HG03354 (cell line): ENCODE data around the gene PLA2G4F.
"Not testable (repeated sequence)": the region's sequence is repeated elsewhere in the genome, so short reads cannot be mapped to it uniquely, and the experiment has no call there.

Experiments used
- ATAC-seq: cut with Tn5 transposase; IDR thresholded peaks from one replicate; pipeline ENCODE4 v1.9.1; 2021; ENCODE audit warnings: mild to moderate bottlenecking; ENCODE audit not compliant: unreplicated experiment, poor library complexity, severe bottlenecking

Gene PLA2G4F

DNA sequence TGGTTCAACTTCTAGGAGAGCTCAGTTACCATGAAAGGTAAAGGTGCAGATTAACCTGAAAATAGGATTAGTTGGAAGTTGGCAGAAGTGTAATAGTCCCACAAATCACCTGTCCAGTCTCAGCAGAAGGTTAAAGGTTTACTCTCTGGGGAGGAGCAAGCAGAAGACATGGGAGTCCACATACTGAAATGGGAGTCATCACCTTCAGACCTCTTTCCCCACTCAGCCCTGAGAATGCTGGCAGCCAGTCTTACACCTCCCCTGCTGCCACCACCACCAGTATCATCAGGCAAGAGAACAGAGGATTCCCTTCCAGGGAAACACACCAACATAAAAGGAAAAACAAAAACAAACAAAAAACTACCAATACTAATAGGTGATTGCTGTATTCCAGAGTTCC, 48.2 kb downstream of the PLA2G4F start:
- no peak for ATAC-seq

DNA sequence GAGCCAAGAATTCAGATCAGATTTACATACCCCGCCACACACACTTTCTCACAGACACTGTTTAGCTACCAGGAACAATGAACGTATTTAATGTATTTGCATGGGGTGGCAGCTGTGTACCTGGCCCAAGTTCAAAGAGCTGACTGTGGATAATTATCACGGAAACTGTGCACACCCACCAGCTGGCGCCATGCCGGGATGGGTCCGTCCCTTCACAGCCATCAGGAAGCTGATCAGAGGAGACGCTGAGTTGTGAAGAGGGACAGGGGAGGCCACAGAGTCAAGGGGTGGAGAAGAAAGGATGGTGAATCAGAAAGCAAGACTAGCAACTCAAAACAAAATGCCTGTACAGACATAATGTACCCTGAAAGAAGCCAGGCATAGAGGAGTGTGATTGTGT, 49.0 kb downstream of the PLA2G4F start:
- no peak for ATAC-seq

- no peak for ATAC-seq
These were observed 50.1 kb downstream of the PLA2G4F start for GRCh38 chr15:42106288-42106687.

DNA sequence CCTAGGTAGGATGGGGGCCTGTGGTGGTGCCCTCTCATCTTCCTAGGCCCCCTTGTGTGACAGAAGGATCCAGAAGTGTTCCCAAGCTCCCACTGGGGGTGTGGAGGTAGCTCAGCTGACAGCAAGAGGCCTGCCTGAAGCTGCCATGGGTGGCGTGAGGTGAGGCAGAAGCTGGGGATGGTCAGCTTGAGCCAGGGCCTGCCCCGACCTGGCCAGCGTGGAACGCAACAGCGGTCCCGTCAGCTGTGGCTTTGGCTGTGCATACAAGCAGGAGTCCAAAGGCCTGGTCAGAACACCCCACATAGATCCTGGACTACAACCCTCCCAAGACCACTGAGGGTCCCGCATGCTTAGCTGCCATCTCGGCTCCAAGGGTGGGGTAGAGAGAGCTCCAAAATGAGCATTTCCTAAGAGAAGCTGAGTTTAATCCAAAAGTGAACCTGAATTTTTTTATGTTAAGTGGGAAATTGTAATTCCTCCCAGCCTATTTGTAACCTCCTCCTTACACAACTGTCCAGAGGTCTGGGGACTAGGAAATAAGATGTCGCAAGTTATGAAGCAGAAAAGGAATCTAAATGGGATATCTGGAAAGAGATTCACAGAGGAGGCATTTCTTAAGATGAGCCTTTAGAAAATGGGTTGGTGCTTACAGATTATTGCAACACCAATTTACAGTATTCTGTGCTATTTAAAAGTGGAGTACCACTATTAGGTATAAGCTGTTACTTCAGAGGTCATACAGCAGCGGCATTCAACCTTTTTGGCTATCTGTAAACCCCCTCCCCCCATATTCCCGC, 52.1 kb downstream of the PLA2G4F start:
- no peak for ATAC-seq

DNA sequence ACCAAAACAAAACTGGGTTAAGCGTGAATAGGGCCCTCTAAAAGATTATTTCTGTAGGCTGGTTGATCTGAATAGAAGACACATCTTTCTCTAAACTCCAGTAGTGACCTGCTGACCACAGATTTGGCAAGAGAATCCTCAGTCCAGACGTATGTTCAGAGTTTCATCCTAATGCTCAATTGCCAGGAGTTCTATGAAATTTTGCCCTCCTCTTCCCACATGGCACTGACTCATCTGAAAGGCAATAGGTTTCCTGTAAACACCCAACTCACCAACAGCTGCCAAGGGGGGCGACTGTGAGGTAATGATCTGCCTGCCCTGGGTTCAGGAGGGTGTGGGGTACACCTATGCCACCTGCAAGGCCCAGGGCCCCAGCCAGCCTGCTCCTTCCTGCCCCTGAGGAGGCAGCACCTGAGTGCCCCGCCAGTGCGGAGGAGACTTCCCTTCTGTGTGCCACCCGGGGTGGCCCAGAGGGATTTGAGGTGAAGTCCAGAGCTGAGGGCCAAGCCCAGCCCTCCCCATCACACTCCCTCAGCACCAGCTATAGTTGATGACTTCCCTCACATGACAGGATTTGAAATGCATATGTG, 53.7 kb downstream of the PLA2G4F start:
- no peak for ATAC-seq

DNA sequence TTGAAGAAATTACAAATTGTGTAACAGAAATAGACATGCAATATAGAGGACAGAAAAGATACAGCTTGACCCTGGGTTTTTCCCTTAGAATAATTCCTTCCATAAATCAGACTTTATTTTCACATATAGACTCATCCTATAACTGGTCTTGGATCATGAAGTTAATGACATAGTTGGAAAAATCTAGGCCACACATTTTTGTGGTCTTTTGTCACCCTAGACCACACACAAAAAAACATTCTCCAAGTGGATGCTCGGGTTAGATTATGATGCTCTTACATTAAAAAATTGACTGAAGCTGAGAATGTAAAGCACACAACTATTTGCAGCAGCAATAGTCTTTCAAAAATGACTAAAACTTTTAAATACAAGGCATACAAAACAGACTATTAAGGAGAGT, 54.6 kb downstream of the PLA2G4F start:
- ATAC-seq = no peak

- ATAC-seq = no peak
These were observed 56.2 kb downstream of the PLA2G4F start for GRCh38 chr15:42100021-42100800.

GRCh38 chr15:42097018-42097417, 59.4 kb downstream of the PLA2G4F start:
- no peak for ATAC-seq

DNA sequence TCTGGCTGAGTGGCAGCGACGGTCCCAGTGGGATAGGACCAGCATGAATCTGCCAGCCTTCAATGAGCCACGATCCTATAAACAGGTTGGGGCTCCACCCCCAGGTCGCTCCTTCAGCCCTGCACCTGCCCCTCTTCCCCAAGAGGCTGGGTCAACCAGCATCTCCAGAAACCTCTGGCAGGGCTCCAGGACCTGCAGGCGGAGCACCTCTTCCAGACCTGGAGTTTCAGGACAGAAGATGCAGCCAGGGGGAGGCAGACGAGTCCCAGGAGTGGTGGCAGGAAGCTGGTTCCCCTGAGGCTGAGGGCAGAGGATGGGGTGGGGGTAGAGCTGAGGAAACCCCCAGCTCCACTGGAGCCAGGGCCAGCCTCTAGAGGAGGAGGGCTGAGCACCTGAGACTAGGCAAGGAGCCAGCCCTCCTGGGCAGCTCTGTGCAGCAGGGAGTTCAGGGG, 61.9 kb downstream of the PLA2G4F start, which contains the start of gene PLA2G4D:
Gene PLA2G4D, minus strand, starts transcription at position 51 of the 452 bp plus-strand sequence. CDS start 103 bp downstream, outside the sequence.
- no peak for ATAC-seq

GRCh38 chr15:42093966-42094365, 62.5 kb downstream of the PLA2G4F start:
- ATAC-seq = no peak

GRCh38 chr15:42092398-42093318, 63.8 kb downstream of the PLA2G4F start:
- ATAC-seq = no peak

GRCh38 chr15:42091753-42092397, 64.6 kb downstream of the PLA2G4F start:
- ATAC-seq = not testable (repeated sequence)

GRCh38 chr15:42090781-42091180, 65.7 kb downstream of the PLA2G4F start:
- no peak for ATAC-seq

DNA sequence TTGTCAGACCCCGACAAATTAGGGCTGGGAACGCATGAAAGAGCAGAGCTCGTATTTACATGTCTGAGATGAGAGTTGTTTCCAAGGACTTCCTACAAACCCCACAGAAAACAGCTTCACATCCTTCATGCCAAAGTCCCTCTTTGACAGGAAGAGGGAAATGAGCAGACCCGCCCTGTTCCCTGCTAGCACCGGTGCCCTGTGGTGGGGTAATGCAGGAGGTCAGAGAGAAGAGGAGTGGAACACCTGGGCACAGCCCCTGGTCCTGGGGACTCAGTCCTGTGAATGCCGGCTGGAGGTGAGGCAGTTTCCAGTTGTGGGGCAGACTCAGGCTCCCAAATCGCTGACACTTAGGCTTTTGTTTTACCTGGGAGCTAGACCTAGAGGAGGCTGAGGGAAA, 66.1 kb downstream of the PLA2G4F start:
- no peak for ATAC-seq

DNA sequence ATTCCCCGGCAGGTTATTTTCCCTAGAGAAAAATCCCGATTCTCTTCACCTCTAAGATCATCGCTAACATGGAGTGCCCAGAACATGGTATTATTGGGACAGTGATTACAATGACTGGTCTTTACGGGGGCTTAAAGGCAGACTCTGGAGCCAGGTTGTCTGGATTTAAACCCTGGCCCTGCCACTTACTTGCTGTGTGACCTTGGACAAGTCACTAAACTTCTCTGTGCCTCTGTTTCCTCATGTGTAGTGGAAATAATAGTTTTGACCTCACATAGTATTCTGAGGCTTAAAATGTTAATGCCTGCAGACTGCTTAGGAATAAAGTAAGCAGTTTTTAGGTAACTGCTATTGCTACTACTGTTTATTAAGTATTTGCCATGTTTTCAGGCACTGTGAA, 66.5 kb downstream of the PLA2G4F start:
- no peak for ATAC-seq
